HepG2 (cell line): Measurements from ENCODE around the gene ADAMTSL3. TPM values are rescaled to one million over a fixed set of nuclear protein-coding genes. Genes with fewer than 3 reads are reported as not detected.

Experiments used
- ATAC-seq: fragments of 200-7000 bp; cut with Tn5 transposase; 3 replicates; pipeline ENCODE4 v1.9.1; 2020; ENCODE audit warnings: mild to moderate bottlenecking, moderate library complexity
- BruUV-seq: library from RNA; stranded (reverse); fragments of 400-500 nt; replicated peaks from 2 replicates; lab custom pipeline; 2021; lab: Mats Ljungman, UMichigan
- CTCF ChIA-PET: fragments of 300-600 bp; formaldehyde crosslinking; extraction: SDS; loops from one replicate; lab custom pipeline; 2021; ENCODE audit warnings: low total read pairs, inconsistent platforms, low intra/inter-chr PET ratio; lab: Yijun Ruan, JAX
- POLR2A ChIA-PET: fragments of 350-600 bp; sonication (Branson Sonifier 250); formaldehyde crosslinking; loops from one replicate; lab custom pipeline; 2020; ENCODE audit warnings: antibody characterized with exemption, inconsistent platforms; lab: Yijun Ruan, JAX
- DNase-seq: peaks from one replicate; pipeline ENCODE4 v3.0.0-alpha.2; 2015; ENCODE audit warnings: low spot score
- FAIRE-seq: peaks from 3 replicates; lab custom pipeline; 2011; peaks lifted over from hg19 to GRCh38; lab: Jason Lieb, UNC
- H2AFZ ChIP-seq: one replicate; pipeline ENCODE4 v1.6.1; 2011; ENCODE audit warnings: low read length, inconsistent platforms
- H3K27ac ChIP-seq: fragments of 300-600 bp; 3 replicates; pipeline ENCODE4 v1.8.0; 2011; ENCODE audit warnings: mixed run types, mild to moderate bottlenecking, mixed read lengths, low read length, inconsistent platforms; ENCODE audit not compliant: insufficient read depth; ENCODE audit errors: extremely low read length
- H3K27me3 ChIP-seq, 2 experiments: fragments of 200-600 bp in 1 of 2; 2 replicates in 1 of 2; 3 replicates in 1 of 2; pipeline versions ENCODE4 v1.6.0 to v1.8.0; 2011; ENCODE audit warnings: low read length in 2 of 2, mild to moderate bottlenecking in 2 of 2, moderate library complexity in 2 of 2, inconsistent platforms in 1 of 2; ENCODE audit not compliant: insufficient read depth in 2 of 2, control insufficient read depth in 1 of 2
- H3K36me3 ChIP-seq, 2 experiments: fragments of 200-600 bp in 1 of 2; replicated peaks in 1 of 2; 2 replicates in 1 of 2; 3 replicates in 1 of 2; pipeline versions ENCODE4 v1.5.1 to v1.8.0; 2011; ENCODE audit warnings: low read length in 2 of 2, inconsistent platforms in 1 of 2; ENCODE audit not compliant: insufficient read depth in 2 of 2, control insufficient read depth in 1 of 2
- H3K4me1 ChIP-seq: 2 replicates; pipeline ENCODE4 v1.5.1; 2012; ENCODE audit warnings: low read length, inconsistent platforms; ENCODE audit not compliant: insufficient read depth
- H3K4me2 ChIP-seq: 2 replicates; pipeline ENCODE4 v1.6.0; 2011; ENCODE audit warnings: low read depth, low read length, inconsistent platforms
- H3K4me3 ChIP-seq, 3 experiments: fragments of 200-600 bp in 1 of 3; sonication (generic), shearing (Covaris generic) in 1 of 3; replicated peaks in 1 of 3; 2 replicates each; pipeline ENCODE4 v1.5.1; 2011 to 2016; ENCODE audit warnings: low read length in 3 of 3, inconsistent platforms in 2 of 3, low read depth in 2 of 3, mild to moderate bottlenecking in 2 of 3, control low read depth in 1 of 3, mixed read lengths in 1 of 3; ENCODE audit not compliant: insufficient read depth in 1 of 3
- H3K79me2 ChIP-seq: one replicate; pipeline ENCODE4 v1.6.1; 2011; ENCODE audit warnings: low read length, inconsistent platforms; ENCODE audit not compliant: insufficient read depth
- H3K9ac ChIP-seq: 2 replicates; pipeline ENCODE4 v1.6.0; 2011; ENCODE audit warnings: mild to moderate bottlenecking, low read depth, low read length, inconsistent platforms; ENCODE audit not compliant: insufficient read depth
- H3K9me3 ChIP-seq: 2 replicates; pipeline ENCODE4 v1.5.1; 2012; ENCODE audit warnings: mild to moderate bottlenecking, low read length
- H4K20me1 ChIP-seq: 2 replicates; pipeline ENCODE4 v1.6.0; 2011; ENCODE audit warnings: inconsistent platforms, mild to moderate bottlenecking, low read length, moderate library complexity; ENCODE audit not compliant: insufficient read depth
- BRCA1 ChIP-seq: sonication (generic); formaldehyde crosslinking; IDR thresholded peaks from 2 replicates; pipeline ENCODE4 v1.4.0; 2020; ENCODE audit warnings: missing genetic modification reagents
- FOXC1 ChIP-seq: sonication (generic); formaldehyde crosslinking; IDR thresholded peaks from 2 replicates; pipeline ENCODE4 v1.8.0; 2022; ENCODE audit warnings: mild to moderate bottlenecking, missing genetic modification reagents, borderline replicate concordance
- JUND ChIP-seq: sonication (generic); formaldehyde crosslinking; IDR thresholded peaks from 2 replicates; pipeline ENCODE4 v1.8.0; 2022; ENCODE audit warnings: mild to moderate bottlenecking, missing genetic modification reagents
- MAFF ChIP-seq: IDR thresholded peaks from 2 replicates; pipeline ENCODE4 v1.6.1; 2011; ENCODE audit warnings: low read depth, low read length, improper control_type of control experiment
- NCOR1 ChIP-seq: fragments of 200-600 bp; sonication (generic); IDR thresholded peaks from 2 replicates; pipeline ENCODE4 v1.7.0; 2017; ENCODE audit warnings: antibody characterized with exemption, low read length, borderline replicate concordance
- TFDP2 ChIP-seq: sonication (generic); formaldehyde crosslinking; IDR thresholded peaks from 2 replicates; pipeline ENCODE4 v1.4.0; 2020; ENCODE audit warnings: missing genetic modification reagents
- ZFAT ChIP-seq: sonication (generic); formaldehyde crosslinking; conservative IDR thresholded peaks from 2 replicates; pipeline ENCODE4 v1.8.1; 2023; ENCODE audit warnings: missing genetic modification reagents, inconsistent platforms
- ZNF407 ChIP-seq: sonication (generic); formaldehyde crosslinking; IDR thresholded peaks from one replicate; pipeline ENCODE4 v1.5.1; 2020; ENCODE audit warnings: mild to moderate bottlenecking, missing genetic modification reagents; ENCODE audit errors: not compliant biosample characterization
- ZNF503 ChIP-seq: sonication (generic); formaldehyde crosslinking; IDR thresholded peaks from 2 replicates; pipeline ENCODE4 v1.4.0; 2020; ENCODE audit warnings: missing genetic modification reagents
- ZNF530 ChIP-seq: sonication (generic); formaldehyde crosslinking; IDR thresholded peaks from 2 replicates; pipeline ENCODE4 v1.5.0; 2020; ENCODE audit warnings: low read depth, mild to moderate bottlenecking, missing genetic modification reagents
- ZNF841 ChIP-seq: sonication (generic); formaldehyde crosslinking; IDR thresholded peaks from 2 replicates; pipeline ENCODE4 v1.8.1; 2023; ENCODE audit warnings: missing genetic modification reagents, borderline replicate concordance
- WGBS: methylation state at CpG from one replicate; pipeline ENCODE4 v1.1.6; 2017; ENCODE audit warnings: low lambda C conversion rate; 5-methylcytosine and 5-hydroxymethylcytosine counted together
- in situ Hi-C: cut with HindIII; loops from 2 replicates; pipeline ENCODE4 v1.10.0; 2017; ENCODE audit warnings: low pct_unique_long_range_greater_than_20kb; ENCODE audit not compliant: extremely low pct_ligation_motif_present
- intact Hi-C: fragments of 100-400 bp; cut with micrococcal nuclease; formaldehyde crosslinking; loops from one replicate; pipeline ENCODE4 v1.10.0; 2022; ENCODE audit not compliant: unreplicated experiment
- polyA plus RNA-seq, 8 experiments: library from polyadenylated mRNA; depleted of rRNA in 3 of 8; stranded (reverse) in 7 of 8; unstranded in 1 of 8; fragments of >200 nt; fragmentation: Illumina TruSeq in 4 of 8; extraction: Trizol in 4 of 8; gene quantifications; 2 replicates each; pipeline versions ENCODE4 v1.2.1 to v1.2.3, GENCODE V29; 2011 to 2016; ENCODE audit warnings: low read depth in 4 of 8, missing spikeins in 1 of 8, mixed read lengths in 1 of 8; ENCODE audit not compliant: insufficient read depth in 1 of 8
- total RNA-seq, 5 experiments: library from RNA; depleted of rRNA; stranded (reverse); fragments of >200 nt; fragmentation: Illumina TruSeq; extraction: Trizol; gene quantifications; 2 replicates each; pipeline ENCODE4 v1.2.3, GENCODE V29; 2016; ENCODE audit warnings: low read depth in 1 of 5

Gene ADAMTSL3
- total and polyA plus RNA-seq, 2 of the 13 experiments (the other 11 are each of a cell fraction or from before 2014, with no cell fraction given), result 0.04 to 0.09 TPM

- BruUV-seq, result no TSS peak
- Histone ChIP-seq H3K79me2 (no peaks in the 10 kb centered on the region), H3K4me3 (no peak overlapping the region), H4K20me1 (no peaks in the 10 kb centered on the region), H3K4me2 (no peak overlapping the region), H3K27ac (no peak overlapping the region), H3K9ac (no peak overlapping the region), H3K9me3 (no peaks in the 10 kb centered on the region), H3K36me3 (no peaks in the 10 kb centered on the region), H3K27me3 (no peaks in the 10 kb centered on the region), H2AFZ (no peak overlapping the region), H3K4me1 (no peaks in the 10 kb centered on the region)
- no peak for DNase-seq
- ChIA-PET POLR2A (no interaction called here), CTCF (no interaction called here)
- FAIRE-seq, result no peak
- in situ Hi-C loops, result no loop called here
- intact Hi-C loops, result no loop called here
- ATAC-seq, result no peak
- WGBS, result 2% methylated on average over 4 of the region's 4 CpGs
- TF ChIP-seq BRCA1, result no peak
- no peak for TF ChIP-seq FOXC1 (CRISPR knock-in tag)
- no peak for TF ChIP-seq TFDP2
- no peak for TF ChIP-seq MAFF
- TF ChIP-seq ZNF841, result no peak
- TF ChIP-seq ZNF407 (CRISPR knock-in tag), result no peak
- TF ChIP-seq NCOR1, result no peak
- no peak for TF ChIP-seq ZNF530 (CRISPR knock-in tag)
- no peak for TF ChIP-seq ZNF503 (CRISPR knock-in tag)
- no peak for TF ChIP-seq ZFAT (CRISPR knock-in tag)
- TF ChIP-seq JUND, result no peak
These were observed 303.0 kb downstream of the ADAMTSL3 start for GRCh38 chr15:83956887-83957286.
